Esophagus muscularis mucosa (tissue), 3 donors: ENCODE results near the gene UQCC2.

Experiments used
- CTCF ChIP-seq, 3 experiments: fragments of 200-600 bp in 2 of 3; fragments of 450-650 bp in 1 of 3; sonication (generic) in 2 of 3; IDR thresholded peaks; one replicate each; pipeline ENCODE4 v1.5.1; 2017 to 2019; ENCODE audit warnings: antibody characterized with exemption in 3 of 3, mild to moderate bottlenecking in 2 of 3, moderate library complexity in 1 of 3
- POLR2A ChIP-seq: fragments of 450-650 bp; IDR thresholded peaks from one replicate; pipeline ENCODE4 v1.6.1; 2017; ENCODE audit warnings: antibody characterized with exemption, moderate library complexity, mild to moderate bottlenecking, low read depth

DNA sequence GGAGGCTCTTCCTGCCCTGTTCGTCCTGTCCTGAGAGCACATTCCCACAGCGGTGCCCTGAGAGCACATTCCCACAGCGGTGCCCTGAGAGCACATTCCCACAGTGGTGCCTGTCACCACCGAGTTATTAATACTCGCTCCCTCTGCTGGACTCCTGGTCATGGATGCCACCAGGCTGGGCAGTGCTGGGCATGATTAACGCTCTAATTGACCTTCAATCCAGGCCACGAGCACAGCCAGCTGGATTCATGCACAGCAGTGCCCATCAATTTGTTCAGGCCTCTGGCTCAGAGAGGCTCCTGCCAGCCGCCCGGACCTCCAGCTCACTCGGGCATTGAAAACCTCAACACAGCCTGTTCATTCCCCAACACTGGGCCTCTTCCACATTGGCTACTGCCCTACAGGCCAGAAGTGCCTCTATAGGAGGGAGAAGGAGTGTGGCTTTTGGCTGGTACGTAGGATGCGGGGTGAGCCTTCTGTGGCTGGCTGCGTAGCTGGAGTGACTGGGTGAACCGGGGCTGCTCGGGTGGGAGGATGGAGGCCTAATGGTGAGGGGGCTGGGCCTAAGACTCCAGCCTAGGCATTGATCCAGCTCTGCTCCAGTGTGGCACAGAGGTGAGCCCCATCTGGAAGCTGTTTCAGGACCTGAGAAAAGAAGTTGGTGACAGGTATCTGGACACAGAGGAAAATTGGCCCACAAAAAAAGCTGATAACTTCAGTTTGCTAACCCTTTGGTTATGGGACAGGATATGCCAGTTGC, 25.9 kb upstream of the UQCC2 start:
- TF ChIP-seq CTCF (IDR thresholded peaks at IDR 0.05): no peak
- TF ChIP-seq POLR2A: no peak
